HG02642 (cell line): ENCODE measurements around the gene ZWILCH.

Experiments
- ATAC-seq: cut with Tn5 transposase; IDR thresholded peaks from one replicate; pipeline ENCODE4 v1.9.1; 2021; ENCODE audit warnings: mild to moderate bottlenecking; ENCODE audit not compliant: unreplicated experiment, poor library complexity

The ZWILCH gene

GRCh38 chr15:66523926-66524325 is 18.8 kb downstream of the ZWILCH start:
- ATAC-seq: no peak

- no peak for ATAC-seq
Observed at GRCh38 chr15:66524838-66525237, 19.7 kb downstream of the ZWILCH start.

- ATAC-seq: no peak
Observed at GRCh38 chr15:66535056-66535455, 29.9 kb downstream of the ZWILCH start.

DNA sequence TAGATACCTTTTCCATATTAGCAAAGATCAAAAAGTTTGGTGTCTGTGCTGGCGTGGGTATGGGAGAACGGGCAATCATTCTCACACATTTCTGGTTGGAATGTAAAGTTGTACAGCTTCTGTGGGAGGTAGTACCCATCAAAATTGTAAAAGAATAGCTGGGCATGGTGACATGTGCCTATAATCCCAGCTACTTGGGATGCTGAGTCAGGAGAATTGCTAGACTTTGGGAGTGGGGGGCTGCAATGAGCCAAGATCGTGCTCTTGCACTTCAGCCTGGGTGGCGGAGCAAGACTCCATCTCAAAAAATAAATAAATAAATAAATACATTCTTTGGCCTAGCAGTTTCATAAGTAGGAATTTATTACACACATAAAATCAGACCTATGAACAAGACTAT is 37.8 kb downstream of the ZWILCH start:
- no peak for ATAC-seq

- no peak for ATAC-seq
Observed at GRCh38 chr15:66545255-66545654, 40.1 kb downstream of the ZWILCH start.

GRCh38 chr15:66555685-66556084 is 50.6 kb downstream of the ZWILCH start:
- ATAC-seq: no peak

GRCh38 chr15:66558271-66558670 is 53.1 kb downstream of the ZWILCH start:
- no peak for ATAC-seq

- no peak for ATAC-seq
Observed at GRCh38 chr15:66560856-66561525, 55.9 kb downstream of the ZWILCH start.

DNA sequence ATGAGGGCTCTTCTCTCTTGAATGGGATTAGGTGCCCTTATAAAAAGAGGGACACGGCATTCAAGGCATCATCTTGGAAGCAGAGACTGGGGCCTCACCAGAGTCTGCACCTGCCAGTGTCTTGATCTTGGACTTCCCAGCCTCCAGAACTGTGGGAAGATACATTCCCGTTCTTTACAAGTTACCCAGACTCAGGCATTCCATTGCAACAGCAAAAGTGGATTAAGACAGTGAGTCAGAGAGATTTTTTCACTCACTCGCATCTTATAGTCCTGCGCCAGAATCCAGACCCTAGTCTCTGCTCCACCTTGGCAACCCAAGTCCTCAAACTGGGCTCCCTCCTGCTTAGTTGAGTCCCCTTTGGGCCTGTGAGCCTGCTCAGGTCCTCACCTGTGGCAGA is 58.0 kb downstream of the ZWILCH start:
- no peak for ATAC-seq

GRCh38 chr15:66563566-66564110 is 58.5 kb downstream of the ZWILCH start:
- no peak for ATAC-seq

DNA sequence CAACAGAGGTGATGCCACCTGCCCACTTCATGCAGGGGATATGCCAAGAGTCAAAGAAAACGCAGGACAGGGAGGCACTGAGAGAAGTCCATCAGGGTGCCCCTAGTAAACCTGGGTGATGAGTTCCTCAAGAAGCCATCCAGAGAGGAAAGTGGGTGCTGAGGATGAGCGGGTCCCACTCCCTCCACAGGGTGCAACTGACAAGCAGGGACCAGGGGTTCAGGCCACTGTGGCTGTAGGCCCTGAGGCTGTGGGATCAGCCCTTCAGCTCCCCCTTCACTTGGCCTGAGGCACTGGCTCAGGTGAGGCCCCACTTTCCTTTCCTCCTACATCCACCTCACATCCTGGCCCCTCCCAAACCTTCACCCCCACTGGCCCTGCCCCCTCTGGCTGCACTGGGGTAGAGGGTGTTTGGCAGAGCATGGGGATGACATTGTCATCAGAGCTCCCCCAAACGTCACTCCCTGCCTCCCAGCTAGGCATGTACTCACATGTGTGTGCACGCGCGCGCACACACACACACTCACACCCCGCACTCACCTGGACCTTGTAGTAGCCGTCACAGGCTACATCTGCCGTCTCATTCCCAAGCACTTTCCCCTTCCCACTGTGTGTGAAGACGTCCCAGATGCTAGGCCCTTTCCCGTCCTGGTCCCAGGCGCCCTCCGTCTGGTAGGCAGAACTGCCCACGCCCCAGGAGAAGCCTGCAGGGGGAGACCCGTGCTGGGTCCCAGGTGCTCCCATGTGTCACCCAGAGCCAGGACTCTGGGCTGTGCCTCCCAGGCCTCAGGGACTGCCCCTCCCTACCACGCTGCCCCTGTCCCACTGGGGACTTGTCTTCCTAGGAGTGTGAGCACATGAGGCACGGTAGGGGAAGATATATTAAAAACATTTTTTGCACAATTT is 59.3 kb downstream of the ZWILCH start:
- ATAC-seq: no peak

DNA sequence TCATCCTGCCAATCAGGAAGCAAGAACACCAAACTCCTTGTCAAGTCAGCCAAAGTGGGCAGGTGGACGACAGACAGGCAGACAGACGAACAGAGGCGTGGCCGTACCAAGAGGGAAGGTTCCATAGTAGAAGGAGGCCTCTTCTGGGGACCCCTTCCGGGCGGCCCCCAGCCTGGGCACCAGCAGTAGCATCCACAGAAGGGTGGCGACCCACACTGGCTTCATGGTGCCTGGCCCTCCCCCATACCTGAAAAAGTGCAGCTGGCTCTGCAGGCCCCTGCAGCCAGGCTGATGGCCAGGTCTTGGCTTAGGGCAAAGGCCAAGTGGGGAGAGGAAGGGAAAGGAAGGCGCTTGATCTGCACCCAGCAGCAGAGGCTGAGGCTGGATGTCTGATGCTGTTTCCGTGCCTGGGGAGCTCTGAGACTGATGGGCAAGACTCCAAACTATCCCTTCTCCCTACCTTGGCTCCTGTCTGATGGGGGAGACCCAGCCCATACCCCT is 60.1 kb downstream of the ZWILCH start:
- no peak for ATAC-seq

DNA sequence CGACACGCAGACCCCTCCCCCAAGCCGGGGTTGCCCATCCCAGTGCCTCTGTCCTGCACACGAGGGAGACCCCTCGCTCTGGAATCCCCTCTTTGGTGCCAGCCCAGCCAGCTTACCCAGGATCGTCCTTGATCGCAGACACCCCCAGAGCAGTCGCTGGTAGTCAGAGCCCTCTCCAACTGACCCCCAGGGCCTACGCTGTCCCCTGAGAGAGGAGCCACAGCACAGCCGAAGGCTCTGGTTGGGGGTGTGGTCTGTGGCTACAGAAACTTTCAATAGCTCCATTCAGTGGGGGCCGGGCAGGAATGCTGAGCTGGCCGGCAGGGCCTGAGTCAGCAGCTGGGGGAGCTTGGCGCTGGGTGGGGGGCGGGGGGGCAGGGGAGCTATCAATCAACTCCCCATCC is 60.6 kb downstream of the ZWILCH start, which contains the start of gene LCTL:
Gene LCTL, minus strand, starts transcription at position 258 of the 404 bp plus-strand sequence. CDS start 633 bp downstream, outside the sequence.
- no peak for ATAC-seq

- ATAC-seq: no peak
Observed at GRCh38 chr15:66566963-66567531, 61.9 kb downstream of the ZWILCH start.

DNA sequence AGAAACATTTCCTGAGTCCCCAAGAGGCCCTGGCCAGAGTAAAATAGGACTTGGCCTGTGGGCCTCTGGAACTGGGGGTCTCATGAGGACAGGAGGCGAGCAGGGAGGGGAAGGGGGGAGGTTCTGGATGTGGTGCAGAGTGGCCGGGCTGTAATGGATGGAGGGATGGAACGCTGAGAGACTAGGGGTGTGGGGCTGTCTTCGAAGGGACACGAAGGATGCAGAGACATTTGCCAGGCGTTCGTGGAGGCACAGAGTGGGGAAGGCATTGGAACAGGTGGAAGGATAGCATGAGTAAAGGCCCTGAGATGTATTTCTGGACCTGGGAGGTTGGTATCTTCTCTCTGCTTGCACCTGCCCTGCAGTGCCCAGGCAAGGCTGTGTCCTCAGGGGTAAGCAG is 62.8 kb downstream of the ZWILCH start:
- ATAC-seq: no peak

- no peak for ATAC-seq
Observed at GRCh38 chr15:66569461-66570137, 64.5 kb downstream of the ZWILCH start.

DNA sequence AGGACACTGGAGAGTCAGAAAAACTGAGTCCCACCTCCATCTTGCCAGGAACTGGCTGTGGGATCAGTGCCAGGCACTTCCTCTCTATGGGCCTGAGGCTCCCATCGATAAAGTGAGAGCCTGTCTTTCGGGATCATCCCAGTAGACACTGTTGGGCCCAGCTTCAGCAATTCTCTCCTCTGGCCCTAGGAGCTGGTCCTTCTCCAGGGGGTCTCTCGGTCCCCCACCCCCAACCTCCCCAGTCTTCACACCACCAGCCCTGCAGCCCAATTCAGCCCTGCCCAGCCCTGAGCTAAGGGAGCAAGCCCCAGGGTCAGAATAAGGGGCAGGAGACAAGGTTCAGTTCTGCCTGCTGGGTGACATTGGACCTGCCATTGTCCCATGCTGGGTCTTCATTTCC is 65.2 kb downstream of the ZWILCH start:
- ATAC-seq: no peak

DNA sequence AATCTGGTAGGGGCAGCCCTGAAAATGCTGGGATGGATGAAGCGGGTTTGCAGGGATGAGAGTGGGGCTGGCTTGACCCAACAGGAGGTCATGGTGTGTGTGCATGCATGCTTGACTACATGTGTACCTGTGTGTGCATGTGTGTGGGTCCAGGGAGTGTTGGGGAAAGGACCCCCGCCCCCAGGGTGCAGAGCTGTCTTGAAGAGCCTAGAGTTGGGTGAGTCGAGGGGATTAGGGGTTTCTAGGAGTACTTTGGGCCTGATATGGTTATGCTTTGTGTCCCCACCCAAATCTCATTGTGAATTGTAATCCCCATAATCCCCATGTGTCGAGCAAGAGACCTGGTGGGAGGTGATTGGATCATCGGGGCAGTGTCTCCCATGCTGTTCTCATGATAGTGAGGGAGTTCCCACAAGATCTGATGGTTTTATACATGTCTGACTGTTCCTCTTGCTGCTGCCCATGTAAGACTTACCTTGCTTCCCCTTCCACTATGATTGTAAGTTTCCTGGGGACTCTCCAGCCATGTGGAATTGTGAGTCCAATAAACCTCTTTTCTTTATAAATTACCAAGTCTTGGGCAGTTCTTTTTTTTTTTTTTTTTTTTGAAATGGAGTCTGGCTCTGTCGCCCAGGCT is 65.8 kb downstream of the ZWILCH start:
- ATAC-seq: no peak

- ATAC-seq: no peak
Observed at GRCh38 chr15:66572146-66572545, 67.0 kb downstream of the ZWILCH start.

DNA sequence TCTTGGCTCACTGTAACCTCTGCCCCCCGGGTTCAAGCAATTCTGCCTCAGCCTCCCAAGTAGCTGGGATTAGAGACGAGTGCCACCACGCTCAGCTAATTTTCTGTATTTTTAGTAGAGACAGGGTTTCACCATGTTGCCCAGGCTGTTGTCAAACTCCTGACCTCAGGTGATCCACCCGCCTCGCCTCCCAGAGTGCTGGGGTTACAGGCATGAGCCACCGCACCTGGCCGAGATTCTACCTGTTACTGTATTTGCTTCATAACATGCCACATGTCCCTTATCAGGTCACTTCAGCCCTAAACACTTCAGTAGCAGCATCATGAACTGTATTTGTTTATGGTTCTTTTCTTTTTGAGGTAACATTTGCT is 68.2 kb downstream of the ZWILCH start:
- no peak for ATAC-seq
